Gastroesophageal sphincter (tissue), 3 donors: ENCODE results near the gene NECAP2.
"Not testable (repeated sequence)": the region's sequence is repeated elsewhere in the genome, so short reads cannot be mapped to it uniquely, and the experiment has no call there.

Experiments used
- EP300 ChIP-seq: sonication (generic); formaldehyde crosslinking; IDR thresholded peaks from one replicate; pipeline ENCODE4 v1.6.1; 2017; ENCODE audit warnings: antibody characterized with exemption, mild to moderate bottlenecking
- TF ChIP-seq, protein P1 (sequence below), 4 experiments: fragments of 200-600 bp in 2 of 4; fragments of 450-650 bp in 2 of 4; sonication (generic) in 1 of 4; IDR thresholded peaks; one replicate each; pipeline ENCODE4 v1.5.1; 2017 to 2019; ENCODE audit warnings: antibody characterized with exemption in 4 of 4, mild to moderate bottlenecking in 2 of 4, moderate library complexity in 2 of 4

DNA sequence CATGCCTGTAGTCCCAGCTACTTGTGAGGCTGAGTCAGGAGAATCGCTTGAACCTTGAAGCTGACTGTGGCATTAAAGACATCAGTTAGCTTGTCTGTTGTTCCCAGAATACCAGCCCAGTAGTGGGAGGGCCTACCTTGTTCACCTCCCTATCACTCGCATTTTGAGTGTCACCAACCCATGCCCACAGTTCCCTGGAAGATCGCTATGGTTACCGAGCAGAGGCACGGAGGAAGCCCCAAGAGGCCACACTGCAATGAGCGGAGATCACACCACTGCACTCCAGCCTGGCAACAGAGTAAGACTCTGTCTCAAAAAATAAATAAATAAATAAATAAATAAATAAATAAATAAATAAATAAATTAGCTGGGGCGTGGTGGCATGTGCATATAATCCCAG is 52.4 kb downstream of the NECAP2 start:
- TF ChIP-seq, protein P1, sequence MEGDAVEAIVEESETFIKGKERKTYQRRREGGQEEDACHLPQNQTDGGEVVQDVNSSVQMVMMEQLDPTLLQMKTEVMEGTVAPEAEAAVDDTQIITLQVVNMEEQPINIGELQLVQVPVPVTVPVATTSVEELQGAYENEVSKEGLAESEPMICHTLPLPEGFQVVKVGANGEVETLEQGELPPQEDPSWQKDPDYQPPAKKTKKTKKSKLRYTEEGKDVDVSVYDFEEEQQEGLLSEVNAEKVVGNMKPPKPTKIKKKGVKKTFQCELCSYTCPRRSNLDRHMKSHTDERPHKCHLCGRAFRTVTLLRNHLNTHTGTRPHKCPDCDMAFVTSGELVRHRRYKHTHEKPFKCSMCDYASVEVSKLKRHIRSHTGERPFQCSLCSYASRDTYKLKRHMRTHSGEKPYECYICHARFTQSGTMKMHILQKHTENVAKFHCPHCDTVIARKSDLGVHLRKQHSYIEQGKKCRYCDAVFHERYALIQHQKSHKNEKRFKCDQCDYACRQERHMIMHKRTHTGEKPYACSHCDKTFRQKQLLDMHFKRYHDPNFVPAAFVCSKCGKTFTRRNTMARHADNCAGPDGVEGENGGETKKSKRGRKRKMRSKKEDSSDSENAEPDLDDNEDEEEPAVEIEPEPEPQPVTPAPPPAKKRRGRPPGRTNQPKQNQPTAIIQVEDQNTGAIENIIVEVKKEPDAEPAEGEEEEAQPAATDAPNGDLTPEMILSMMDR (IDR thresholded peaks at IDR 0.05), result not testable (repeated sequence)
- TF ChIP-seq EP300, result not testable (repeated sequence)
